Mammary epithelial cell (primary cell): ENCODE results near the gene SMIM24.

Source experiments
- EZH2 ChIP-seq: IDR thresholded peaks from 2 replicates; pipeline ENCODE4 v1.6.1; 2012; ENCODE audit warnings: low read length, inconsistent platforms, borderline replicate concordance
- TF ChIP-seq, protein P1 (sequence below), 2 donors: IDR thresholded peaks in 1 of 2; conservative IDR thresholded peaks in 1 of 2; 2 replicates each; pipeline ENCODE4 v1.5.1; 2011 to 2012; ENCODE audit warnings: inconsistent platforms in 2 of 2, low read length in 2 of 2, mild to moderate bottlenecking in 2 of 2, control low read depth in 1 of 2, low read depth in 1 of 2; ENCODE audit not compliant: insufficient read depth in 1 of 2; ENCODE audit errors: extremely low read depth in 1 of 2

DNA sequence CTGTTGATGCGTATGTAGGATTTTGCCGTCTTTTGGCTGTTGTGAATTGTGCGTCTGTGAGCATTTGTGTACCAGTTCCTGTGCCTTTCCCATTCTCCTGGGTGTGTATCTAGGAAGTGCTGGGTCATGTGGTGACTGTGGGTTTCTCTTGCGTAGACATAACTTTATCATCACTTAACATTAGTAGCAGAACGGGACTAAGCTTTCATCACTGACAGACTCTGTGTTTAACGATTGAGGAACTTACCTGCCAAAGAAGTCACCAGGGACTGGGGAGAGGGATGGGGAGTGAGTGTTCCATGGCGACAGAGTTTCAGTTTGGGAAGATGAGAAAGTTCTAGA, 40.8 kb upstream of the SMIM24 start:
- TF ChIP-seq, protein P1, sequence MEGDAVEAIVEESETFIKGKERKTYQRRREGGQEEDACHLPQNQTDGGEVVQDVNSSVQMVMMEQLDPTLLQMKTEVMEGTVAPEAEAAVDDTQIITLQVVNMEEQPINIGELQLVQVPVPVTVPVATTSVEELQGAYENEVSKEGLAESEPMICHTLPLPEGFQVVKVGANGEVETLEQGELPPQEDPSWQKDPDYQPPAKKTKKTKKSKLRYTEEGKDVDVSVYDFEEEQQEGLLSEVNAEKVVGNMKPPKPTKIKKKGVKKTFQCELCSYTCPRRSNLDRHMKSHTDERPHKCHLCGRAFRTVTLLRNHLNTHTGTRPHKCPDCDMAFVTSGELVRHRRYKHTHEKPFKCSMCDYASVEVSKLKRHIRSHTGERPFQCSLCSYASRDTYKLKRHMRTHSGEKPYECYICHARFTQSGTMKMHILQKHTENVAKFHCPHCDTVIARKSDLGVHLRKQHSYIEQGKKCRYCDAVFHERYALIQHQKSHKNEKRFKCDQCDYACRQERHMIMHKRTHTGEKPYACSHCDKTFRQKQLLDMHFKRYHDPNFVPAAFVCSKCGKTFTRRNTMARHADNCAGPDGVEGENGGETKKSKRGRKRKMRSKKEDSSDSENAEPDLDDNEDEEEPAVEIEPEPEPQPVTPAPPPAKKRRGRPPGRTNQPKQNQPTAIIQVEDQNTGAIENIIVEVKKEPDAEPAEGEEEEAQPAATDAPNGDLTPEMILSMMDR (conservative IDR thresholded peaks at IDR 0.05 in 1 of 2, IDR thresholded peaks at IDR 0.05 in 1 of 2; ENCODE audit: extremely low read depth in 1 of 2, insufficient read depth in 1 of 2, low read depth in 1 of 2, low read length in 2 of 2): no peak
- no peak for TF ChIP-seq EZH2
